HepG2 (cell line): ENCODE measurements around the gene TCEAL2. TPM values are rescaled to one million over a fixed set of nuclear protein-coding genes. Genes with fewer than 3 reads are reported as not detected.

Experiments used
- ATAC-seq: fragments of 200-7000 bp; cut with Tn5 transposase; 3 replicates; pipeline ENCODE4 v1.9.1; 2020; ENCODE audit warnings: mild to moderate bottlenecking, moderate library complexity
- BruUV-seq: library from RNA; stranded (reverse); fragments of 400-500 nt; replicated peaks from 2 replicates; lab custom pipeline; 2021; lab: Mats Ljungman, UMichigan
- CTCF ChIA-PET: fragments of 300-600 bp; formaldehyde crosslinking; extraction: SDS; loops from one replicate; lab custom pipeline; 2021; ENCODE audit warnings: low total read pairs, inconsistent platforms, low intra/inter-chr PET ratio; lab: Yijun Ruan, JAX
- POLR2A ChIA-PET: fragments of 350-600 bp; sonication (Branson Sonifier 250); formaldehyde crosslinking; loops from one replicate; lab custom pipeline; 2020; ENCODE audit warnings: antibody characterized with exemption, inconsistent platforms; lab: Yijun Ruan, JAX
- DNase-seq: peaks from one replicate; pipeline ENCODE4 v3.0.0-alpha.2; 2015; ENCODE audit warnings: low spot score
- FAIRE-seq: peaks from 3 replicates; lab custom pipeline; 2011; peaks lifted over from hg19 to GRCh38; lab: Jason Lieb, UNC
- H2AFZ ChIP-seq: one replicate; pipeline ENCODE4 v1.6.1; 2011; ENCODE audit warnings: low read length, inconsistent platforms
- H3K27ac ChIP-seq: fragments of 300-600 bp; 3 replicates; pipeline ENCODE4 v1.8.0; 2011; ENCODE audit warnings: mixed run types, mild to moderate bottlenecking, mixed read lengths, low read length, inconsistent platforms; ENCODE audit not compliant: insufficient read depth; ENCODE audit errors: extremely low read length
- H3K27me3 ChIP-seq, 2 experiments: fragments of 200-600 bp in 1 of 2; 2 replicates in 1 of 2; 3 replicates in 1 of 2; pipeline versions ENCODE4 v1.6.0 to v1.8.0; 2011; ENCODE audit warnings: low read length in 2 of 2, mild to moderate bottlenecking in 2 of 2, moderate library complexity in 2 of 2, inconsistent platforms in 1 of 2; ENCODE audit not compliant: insufficient read depth in 2 of 2, control insufficient read depth in 1 of 2
- H3K36me3 ChIP-seq, 2 experiments: fragments of 200-600 bp in 1 of 2; replicated peaks in 1 of 2; 2 replicates in 1 of 2; 3 replicates in 1 of 2; pipeline versions ENCODE4 v1.5.1 to v1.8.0; 2011; ENCODE audit warnings: low read length in 2 of 2, inconsistent platforms in 1 of 2; ENCODE audit not compliant: insufficient read depth in 2 of 2, control insufficient read depth in 1 of 2
- H3K4me1 ChIP-seq: 2 replicates; pipeline ENCODE4 v1.5.1; 2012; ENCODE audit warnings: low read length, inconsistent platforms; ENCODE audit not compliant: insufficient read depth
- H3K4me2 ChIP-seq: 2 replicates; pipeline ENCODE4 v1.6.0; 2011; ENCODE audit warnings: low read depth, low read length, inconsistent platforms
- H3K4me3 ChIP-seq, 3 experiments: fragments of 200-600 bp in 1 of 3; sonication (generic), shearing (Covaris generic) in 1 of 3; replicated peaks in 1 of 3; 2 replicates each; pipeline ENCODE4 v1.5.1; 2011 to 2016; ENCODE audit warnings: low read length in 3 of 3, inconsistent platforms in 2 of 3, low read depth in 2 of 3, mild to moderate bottlenecking in 2 of 3, control low read depth in 1 of 3, mixed read lengths in 1 of 3; ENCODE audit not compliant: insufficient read depth in 1 of 3
- H3K79me2 ChIP-seq: one replicate; pipeline ENCODE4 v1.6.1; 2011; ENCODE audit warnings: low read length, inconsistent platforms; ENCODE audit not compliant: insufficient read depth
- H3K9ac ChIP-seq: 2 replicates; pipeline ENCODE4 v1.6.0; 2011; ENCODE audit warnings: mild to moderate bottlenecking, low read depth, low read length, inconsistent platforms; ENCODE audit not compliant: insufficient read depth
- H3K9me3 ChIP-seq: 2 replicates; pipeline ENCODE4 v1.5.1; 2012; ENCODE audit warnings: mild to moderate bottlenecking, low read length
- H4K20me1 ChIP-seq: 2 replicates; pipeline ENCODE4 v1.6.0; 2011; ENCODE audit warnings: inconsistent platforms, mild to moderate bottlenecking, low read length, moderate library complexity; ENCODE audit not compliant: insufficient read depth
- CBFB ChIP-seq: sonication (generic); formaldehyde crosslinking; IDR thresholded peaks from 2 replicates; pipeline ENCODE4 v1.4.0; 2020; ENCODE audit warnings: missing genetic modification reagents
- DR1 ChIP-seq: sonication (generic); formaldehyde crosslinking; IDR thresholded peaks from 2 replicates; pipeline ENCODE4 v1.8.0; 2021; ENCODE audit warnings: mild to moderate bottlenecking, missing genetic modification reagents, inconsistent platforms
- FOXJ3 ChIP-seq: sonication (generic); formaldehyde crosslinking; IDR thresholded peaks from 2 replicates; pipeline ENCODE4 v1.4.0; 2020; ENCODE audit warnings: missing genetic modification reagents, mild to moderate bottlenecking, borderline replicate concordance
- MAFF ChIP-seq: IDR thresholded peaks from 2 replicates; pipeline ENCODE4 v1.6.1; 2011; ENCODE audit warnings: low read depth, low read length, improper control_type of control experiment
- POLR2G ChIP-seq: fragments of 200-400 bp; formaldehyde crosslinking; IDR thresholded peaks from 2 replicates; pipeline ENCODE4 v1.6.1; 2018; ENCODE audit warnings: mild to moderate bottlenecking, low read depth, low read length, moderate library complexity
- RARG ChIP-seq: sonication (generic); formaldehyde crosslinking; IDR thresholded peaks from 2 replicates; pipeline ENCODE4 v1.4.0; 2020; ENCODE audit warnings: low read depth, mild to moderate bottlenecking, missing genetic modification reagents
- ZNF124 ChIP-seq: sonication (generic); formaldehyde crosslinking; IDR thresholded peaks from 2 replicates; pipeline ENCODE4 v1.4.0; 2020; ENCODE audit warnings: missing genetic modification reagents
- ZNF274 ChIP-seq: sonication (generic); formaldehyde crosslinking; IDR thresholded peaks from 2 replicates; pipeline ENCODE4 v1.5.1; 2020; ENCODE audit warnings: mild to moderate bottlenecking, missing genetic modification reagents
- ZNF292 ChIP-seq: sonication (generic); formaldehyde crosslinking; IDR thresholded peaks from 2 replicates; pipeline ENCODE4 v1.8.1; 2022; ENCODE audit warnings: mild to moderate bottlenecking, low read depth, missing genetic modification reagents, borderline replicate concordance
- ZNF407 ChIP-seq: sonication (generic); formaldehyde crosslinking; IDR thresholded peaks from one replicate; pipeline ENCODE4 v1.5.1; 2020; ENCODE audit warnings: mild to moderate bottlenecking, missing genetic modification reagents; ENCODE audit errors: not compliant biosample characterization
- ZNF496 ChIP-seq: sonication (generic); formaldehyde crosslinking; IDR thresholded peaks from 2 replicates; pipeline ENCODE4 v1.8.1; 2023; ENCODE audit warnings: mild to moderate bottlenecking, moderate library complexity, missing genetic modification reagents; ENCODE audit not compliant: insufficient replicate concordance
- WGBS: methylation state at CpG from one replicate; pipeline ENCODE4 v1.1.6; 2017; ENCODE audit warnings: low lambda C conversion rate; 5-methylcytosine and 5-hydroxymethylcytosine counted together
- in situ Hi-C: cut with HindIII; loops from 2 replicates; pipeline ENCODE4 v1.10.0; 2017; ENCODE audit warnings: low pct_unique_long_range_greater_than_20kb; ENCODE audit not compliant: extremely low pct_ligation_motif_present
- intact Hi-C: fragments of 100-400 bp; cut with micrococcal nuclease; formaldehyde crosslinking; loops from one replicate; pipeline ENCODE4 v1.10.0; 2022; ENCODE audit not compliant: unreplicated experiment
- polyA plus RNA-seq, 8 experiments: library from polyadenylated mRNA; depleted of rRNA in 3 of 8; stranded (reverse) in 7 of 8; unstranded in 1 of 8; fragments of >200 nt; fragmentation: Illumina TruSeq in 4 of 8; extraction: Trizol in 4 of 8; gene quantifications; 2 replicates each; pipeline versions ENCODE4 v1.2.1 to v1.2.3, GENCODE V29; 2011 to 2016; ENCODE audit warnings: low read depth in 4 of 8, missing spikeins in 1 of 8, mixed read lengths in 1 of 8; ENCODE audit not compliant: insufficient read depth in 1 of 8
- total RNA-seq, 5 experiments: library from RNA; depleted of rRNA; stranded (reverse); fragments of >200 nt; fragmentation: Illumina TruSeq; extraction: Trizol; gene quantifications; 2 replicates each; pipeline ENCODE4 v1.2.3, GENCODE V29; 2016; ENCODE audit warnings: low read depth in 1 of 5
- TF ChIP-seq, protein P1 (sequence below): sonication (generic); IDR thresholded peaks from 2 replicates; pipeline ENCODE4 v1.6.1; 2016; ENCODE audit warnings: low read depth, borderline replicate concordance
- TF ChIP-seq, protein P2 (sequence below): sonication (generic); formaldehyde crosslinking; IDR thresholded peaks from 2 replicates; pipeline ENCODE4 v1.9.0; 2021; ENCODE audit warnings: missing genetic modification reagents, borderline replicate concordance

The TCEAL2 gene
- total and polyA plus RNA-seq, 2 of the 13 experiments (the other 11 are each of a cell fraction or from before 2014, with no cell fraction given): not detected

DNA sequence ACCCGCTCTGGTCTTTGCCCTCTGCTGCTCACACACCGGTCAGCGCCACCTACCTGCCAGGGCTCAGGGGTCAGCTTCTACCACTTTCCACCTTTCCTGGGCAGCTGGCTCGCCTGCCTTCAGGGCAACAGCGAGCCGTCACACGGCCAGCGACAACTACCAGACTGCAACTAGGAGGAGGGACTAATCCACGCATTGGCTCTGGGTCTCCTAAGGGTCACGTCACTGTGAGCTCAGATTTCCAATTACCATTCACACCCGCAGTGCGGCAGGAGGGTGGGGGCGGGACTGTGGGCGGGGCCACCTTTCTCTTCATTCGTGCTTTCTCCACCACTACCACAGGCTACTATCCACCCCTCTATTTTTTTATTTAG, 30.3 kb downstream of the TCEAL2 start, which contains the start of gene BEX5:
BEX5 (minus strand) TSS at position 172 of the 374 bp plus-strand sequence. CDS start 1,712 bp downstream, outside the sequence.
- intact Hi-C loops: no loop called here
- FAIRE-seq (no peak), ATAC-seq (peak; percentile 68), DNase-seq (no peak)
- Histone ChIP-seq H3K4me3 (no peak within 1 kb of the TSS), H3K79me2 (no peaks in the 10 kb centered on the region), H3K4me2 (peak within 1 kb of the TSS; percentile 27; the same call in 1 of the 2 replicates), H3K27me3 (no peaks in the 10 kb centered on the region), H3K9me3 (no peaks in the 10 kb centered on the region), H3K4me1 (no peaks in the 10 kb centered on the region), H2AFZ (no peak within 1 kb of the TSS), H3K36me3 (no peaks in the 10 kb centered on the region), H3K9ac (no peak within 1 kb of the TSS), H4K20me1 (no peaks in the 10 kb centered on the region), H3K27ac (no peak within 1 kb of the TSS)
- BruUV-seq: no TSS peak
- ChIA-PET POLR2A (no interaction called here), CTCF (no interaction called here)
- in situ Hi-C loops: no loop called here
- 3% methylated on average over 5 of the region's 15 CpGs for WGBS
- no peak for TF ChIP-seq MAFF
- no peak for TF ChIP-seq FOXJ3 (CRISPR knock-in tag)
- no peak for TF ChIP-seq ZNF407 (CRISPR knock-in tag)
- TF ChIP-seq ZNF496 (CRISPR knock-in tag): no peak
- no peak for TF ChIP-seq RARG (CRISPR knock-in tag)
- TF ChIP-seq CBFB (CRISPR knock-in tag): no peak
- no peak for TF ChIP-seq DR1 (CRISPR knock-in tag)
- no peak for TF ChIP-seq ZNF274 (CRISPR knock-in tag)
- TF ChIP-seq POLR2G: no peak
- TF ChIP-seq ZNF292: no peak
- TF ChIP-seq, protein P1, sequence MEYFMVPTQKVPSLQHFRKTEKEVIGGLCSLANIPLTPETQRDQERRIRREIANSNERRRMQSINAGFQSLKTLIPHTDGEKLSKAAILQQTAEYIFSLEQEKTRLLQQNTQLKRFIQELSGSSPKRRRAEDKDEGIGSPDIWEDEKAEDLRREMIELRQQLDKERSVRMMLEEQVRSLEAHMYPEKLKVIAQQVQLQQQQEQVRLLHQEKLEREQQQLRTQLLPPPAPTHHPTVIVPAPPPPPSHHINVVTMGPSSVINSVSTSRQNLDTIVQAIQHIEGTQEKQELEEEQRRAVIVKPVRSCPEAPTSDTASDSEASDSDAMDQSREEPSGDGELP: no peak
- TF ChIP-seq, protein P2, sequence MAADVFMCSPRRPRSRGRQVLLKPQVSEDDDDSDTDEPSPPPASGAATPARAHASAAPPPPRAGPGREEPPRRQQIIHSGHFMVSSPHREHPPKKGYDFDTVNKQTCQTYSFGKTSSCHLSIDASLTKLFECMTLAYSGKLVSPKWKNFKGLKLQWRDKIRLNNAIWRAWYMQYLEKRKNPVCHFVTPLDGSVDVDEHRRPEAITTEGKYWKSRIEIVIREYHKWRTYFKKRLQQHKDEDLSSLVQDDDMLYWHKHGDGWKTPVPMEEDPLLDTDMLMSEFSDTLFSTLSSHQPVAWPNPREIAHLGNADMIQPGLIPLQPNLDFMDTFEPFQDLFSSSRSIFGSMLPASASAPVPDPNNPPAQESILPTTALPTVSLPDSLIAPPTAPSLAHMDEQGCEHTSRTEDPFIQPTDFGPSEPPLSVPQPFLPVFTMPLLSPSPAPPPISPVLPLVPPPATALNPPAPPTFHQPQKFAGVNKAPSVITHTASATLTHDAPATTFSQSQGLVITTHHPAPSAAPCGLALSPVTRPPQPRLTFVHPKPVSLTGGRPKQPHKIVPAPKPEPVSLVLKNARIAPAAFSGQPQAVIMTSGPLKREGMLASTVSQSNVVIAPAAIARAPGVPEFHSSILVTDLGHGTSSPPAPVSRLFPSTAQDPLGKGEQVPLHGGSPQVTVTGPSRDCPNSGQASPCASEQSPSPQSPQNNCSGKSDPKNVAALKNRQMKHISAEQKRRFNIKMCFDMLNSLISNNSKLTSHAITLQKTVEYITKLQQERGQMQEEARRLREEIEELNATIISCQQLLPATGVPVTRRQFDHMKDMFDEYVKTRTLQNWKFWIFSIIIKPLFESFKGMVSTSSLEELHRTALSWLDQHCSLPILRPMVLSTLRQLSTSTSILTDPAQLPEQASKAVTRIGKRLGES: no peak
- no peak for TF ChIP-seq ZNF124
